SK-N-SH (cell line): ENCODE measurements around the gene LRRC37B. TPM values are rescaled to one million over a fixed set of nuclear protein-coding genes. Genes with fewer than 3 reads are reported as not detected.

Experiments
- CTCF ChIA-PET: fragments of 300-600, 350-600 bp; formaldehyde crosslinking; extraction: SDS; loops from one replicate; lab custom pipeline; 2021; lab: Yijun Ruan, JAX
- POLR2A ChIA-PET: fragments of 350-600 bp; sonication (Branson Sonifier 250); formaldehyde crosslinking; extraction: SDS; loops from one replicate; lab custom pipeline; 2020; ENCODE audit warnings: antibody characterized with exemption, inconsistent platforms; lab: Yijun Ruan, JAX
- DNase-seq: peaks from one replicate; pipeline ENCODE4 v3.0.0; 2012
- H2AFZ ChIP-seq: fragments of 200-600 bp; sonication (generic); 2 replicates; pipeline ENCODE4 v1.8.1; 2016; ENCODE audit warnings: antibody characterized with exemption, mild to moderate bottlenecking, low read depth
- H3F3A ChIP-seq: fragments of 200-600 bp; sonication (generic); replicated peaks from 2 replicates; pipeline ENCODE3; 2016; ENCODE audit warnings: antibody characterized with exemption, mild to moderate bottlenecking; ENCODE audit not compliant: insufficient read depth
- H3K27ac ChIP-seq, 2 experiments: fragments of 200-500 bp in 1 of 2; fragments of 200-600 bp in 1 of 2; sonication (Bioruptor generic) in 1 of 2; sonication (generic), shearing (Covaris generic) in 1 of 2; 2 replicates each; pipeline versions ENCODE4 v1.5.1 to v1.6.1; 2014 to 2016; ENCODE audit warnings: low read depth in 2 of 2, inconsistent platforms in 1 of 2, low read length in 1 of 2, mild to moderate bottlenecking in 1 of 2, mixed read lengths in 1 of 2
- H3K27me3 ChIP-seq: fragments of 200-600 bp; sonication (generic), shearing (Covaris generic); 2 replicates; pipeline ENCODE4 v1.6.1; 2016; ENCODE audit warnings: mixed run types; ENCODE audit not compliant: insufficient read depth
- H3K36me3 ChIP-seq, 2 experiments: fragments of 200-500 bp in 1 of 2; fragments of 200-600 bp in 1 of 2; sonication (Bioruptor generic) in 1 of 2; sonication (generic) in 1 of 2; replicated peaks in 1 of 2; 2 replicates each; pipeline versions ENCODE3 to v1.5.1; 2014 to 2016; ENCODE audit warnings: low read length in 1 of 2, mild to moderate bottlenecking in 1 of 2; ENCODE audit not compliant: insufficient read depth in 2 of 2, control insufficient read depth in 1 of 2
- H3K4me1 ChIP-seq, 2 experiments: fragments of 200-500 bp in 1 of 2; fragments of 200-600 bp in 1 of 2; sonication (Bioruptor generic) in 1 of 2; sonication (generic), shearing (Covaris generic) in 1 of 2; 2 replicates each; pipeline versions ENCODE4 v1.5.1 to v1.6.1; 2014 to 2016; ENCODE audit warnings: low read depth in 1 of 2, low read length in 1 of 2, mixed run types in 1 of 2; ENCODE audit not compliant: insufficient read depth in 2 of 2, control insufficient read depth in 1 of 2
- H3K4me2 ChIP-seq: fragments of 200-600 bp; sonication (generic), shearing (Covaris generic); 2 replicates; pipeline ENCODE4 v1.6.1; 2017; ENCODE audit warnings: mixed run types
- H3K4me3 ChIP-seq, 2 experiments: fragments of 200-500 bp in 1 of 2; fragments of 200-600 bp in 1 of 2; sonication (Bioruptor generic) in 1 of 2; sonication (generic), shearing (Covaris generic) in 1 of 2; 2 replicates each; pipeline versions ENCODE4 v1.5.1 to v1.8.1; 2014 to 2016; ENCODE audit warnings: low read depth in 2 of 2, inconsistent platforms in 1 of 2, low read length in 1 of 2, mild to moderate bottlenecking in 1 of 2, mixed read lengths in 1 of 2, moderate library complexity in 1 of 2
- H3K79me2 ChIP-seq: fragments of 200-600 bp; sonication (generic); 2 replicates; pipeline ENCODE4 v1.8.1; 2017; ENCODE audit warnings: mild to moderate bottlenecking; ENCODE audit not compliant: insufficient read depth
- H3K9ac ChIP-seq: fragments of 200-600 bp; sonication (generic); 2 replicates; pipeline ENCODE4 v1.6.1; 2017; ENCODE audit warnings: mixed run types
- H3K9me2 ChIP-seq: fragments of 200-600 bp; sonication (generic); 2 replicates; pipeline ENCODE4 v1.6.1; 2017; ENCODE audit warnings: mixed run types
- H3K9me3 ChIP-seq: fragments of 200-600 bp; sonication (generic); 2 replicates; pipeline ENCODE4 v1.6.1; 2017; ENCODE audit warnings: mixed run types, mild to moderate bottlenecking, moderate library complexity
- H4K20me1 ChIP-seq: fragments of 200-600 bp; sonication (generic); 2 replicates; pipeline ENCODE4 v1.6.1; 2017; ENCODE audit warnings: mild to moderate bottlenecking, mixed run types; ENCODE audit not compliant: insufficient read depth
- CHD2 ChIP-seq: fragments of 150-350 bp; IDR thresholded peaks from 2 replicates; pipeline ENCODE4 v1.6.1; 2018; ENCODE audit warnings: low read length; ENCODE audit not compliant: partially characterized antibody
- ELF1 ChIP-seq: IDR thresholded peaks from 2 replicates; pipeline ENCODE4 v1.4.0; 2012
- EP300 ChIP-seq, 2 experiments: IDR thresholded peaks; 2 replicates each; pipeline versions ENCODE4 v1.4.0 to v1.6.1; 2012; ENCODE audit warnings: borderline replicate concordance in 1 of 2, low read depth in 1 of 2, low read length in 1 of 2
- FOXJ3 ChIP-seq: sonication (generic); formaldehyde crosslinking; IDR thresholded peaks from 2 replicates; pipeline ENCODE4 v1.5.1; 2020; ENCODE audit warnings: mild to moderate bottlenecking, missing genetic modification reagents
- FOXM1 ChIP-seq: IDR thresholded peaks from 2 replicates; pipeline ENCODE4 v1.4.0; 2012; ENCODE audit warnings: low read depth, mild to moderate bottlenecking
- GATA2 ChIP-seq: sonication (generic); formaldehyde crosslinking; IDR thresholded peaks from 2 replicates; pipeline ENCODE4 v1.5.0; 2020; ENCODE audit warnings: mild to moderate bottlenecking, missing genetic modification reagents
- JUND ChIP-seq: IDR thresholded peaks from 2 replicates; pipeline ENCODE4 v1.4.0; 2012
- MEF2A ChIP-seq: IDR thresholded peaks from 2 replicates; pipeline ENCODE4 v1.4.0; 2012; ENCODE audit warnings: low read depth, borderline replicate concordance
- MXI1 ChIP-seq: IDR thresholded peaks from 2 replicates; pipeline ENCODE4 v1.6.1; 2012; ENCODE audit warnings: mild to moderate bottlenecking, low read depth, low read length, improper control_type of control experiment
- NFIC ChIP-seq: IDR thresholded peaks from 2 replicates; pipeline ENCODE4 v1.4.0; 2012; ENCODE audit warnings: borderline replicate concordance
- POLR2AphosphoS5 ChIP-seq: IDR thresholded peaks from 2 replicates; pipeline ENCODE4 v1.6.1; 2012; ENCODE audit warnings: low read depth, low read length
- RAD21 ChIP-seq: IDR thresholded peaks from 2 replicates; pipeline ENCODE4 v1.6.1; 2012; ENCODE audit warnings: mild to moderate bottlenecking, low read length
- TAF1 ChIP-seq: IDR thresholded peaks from 2 replicates; pipeline ENCODE4 v1.6.1; 2012; ENCODE audit warnings: low read depth, mild to moderate bottlenecking, low read length, moderate library complexity, borderline replicate concordance
- TCF12 ChIP-seq: IDR thresholded peaks from 2 replicates; pipeline ENCODE4 v1.4.0; 2012
- TEAD4 ChIP-seq: IDR thresholded peaks from 2 replicates; pipeline ENCODE4 v1.4.0; 2012; ENCODE audit warnings: mild to moderate bottlenecking, borderline replicate concordance; ENCODE audit not compliant: insufficient read depth
- YY1 ChIP-seq: IDR thresholded peaks from 2 replicates; pipeline ENCODE4 v1.4.0; 2012; ENCODE audit warnings: low read depth, mild to moderate bottlenecking
- WGBS: methylation state at CpG from one replicate; pipeline ENCODE4 v1.1.6; 2017; ENCODE audit warnings: low lambda C conversion rate; 5-methylcytosine and 5-hydroxymethylcytosine counted together
- polyA plus RNA-seq, 3 experiments: library from polyadenylated mRNA; depleted of rRNA; stranded (reverse); fragments of >200 nt; gene quantifications; 2 replicates each; pipeline ENCODE4 v1.2.3, GENCODE V29; 2012
- TF ChIP-seq, protein P1 (sequence below): IDR thresholded peaks from 2 replicates; pipeline ENCODE4 v1.4.0; 2012; ENCODE audit warnings: low read depth, borderline replicate concordance
- TF ChIP-seq, protein P2 (sequence below): IDR thresholded peaks from 2 replicates; pipeline ENCODE4; 2012
- TF ChIP-seq, protein P3 (sequence below): IDR thresholded peaks from 2 replicates; pipeline ENCODE4 v1.6.1; 2012; ENCODE audit warnings: mild to moderate bottlenecking, low read depth, low read length, moderate library complexity
- TF ChIP-seq, protein P4 (sequence below): IDR thresholded peaks from 2 replicates; pipeline ENCODE4 v1.4.0; 2012; ENCODE audit warnings: low read depth, borderline replicate concordance
- TF ChIP-seq, protein P5 (sequence below): IDR thresholded peaks from 2 replicates; pipeline ENCODE4 v1.4.0; 2012; ENCODE audit warnings: low read depth
- TF ChIP-seq, protein P6 (sequence below): fragments of 200-600 bp; sonication (generic); IDR thresholded peaks from 2 replicates; pipeline ENCODE4 v1.6.1; 2017; ENCODE audit warnings: antibody characterized with exemption, mild to moderate bottlenecking, moderate library complexity
- TF ChIP-seq, protein P7 (sequence below): fragments of 150-350 bp; IDR thresholded peaks from 2 replicates; pipeline ENCODE4 v1.6.1; 2016; ENCODE audit warnings: mild to moderate bottlenecking, low read depth, low read length

Gene LRRC37B
- 9.3 and 10.9 TPM in 2 replicates for polyA plus RNA-seq (2012; rRNA removed)
- 6.6 and 9.8 TPM in 2 replicates for polyA plus RNA-seq (2012; cell fraction: cytosol; rRNA removed)
- 18.8 and 28.0 TPM in 2 replicates for polyA plus RNA-seq (2012; cell fraction: nucleus; rRNA removed)

DNA sequence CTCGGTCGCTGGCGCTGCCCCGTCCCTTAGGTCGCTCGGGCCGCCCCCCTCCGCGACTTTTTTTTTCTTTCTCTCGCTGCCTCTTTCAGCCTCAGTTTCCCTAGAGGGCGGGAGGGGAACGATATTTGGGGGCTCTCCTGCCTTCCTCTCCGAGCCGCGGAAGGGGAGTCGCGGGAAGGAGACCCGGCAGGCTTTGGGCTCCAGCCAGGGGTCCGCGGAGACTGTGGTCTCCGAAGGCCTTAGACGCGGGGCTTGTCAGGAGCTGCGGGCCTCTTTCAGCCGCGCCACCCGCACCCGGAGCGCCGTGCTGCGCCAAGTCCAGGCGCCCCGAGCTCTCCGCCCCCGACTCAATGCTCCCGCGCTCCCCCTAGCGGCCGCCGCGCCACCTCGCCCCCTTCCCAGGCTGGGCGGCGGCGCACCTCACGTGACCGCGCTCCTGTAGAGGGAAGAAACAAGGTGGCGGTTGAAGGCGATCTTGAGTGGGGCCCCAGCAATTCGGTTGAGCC, at the start of gene LRRC37B:
LRRC37B (plus strand) TSS at position 427 of the 506 bp plus-strand sequence. CDS start 14,010 bp downstream, outside the sequence.
- H3K27me3 ChIP-seq, result no peaks in the 10 kb centered on the region
- ChIA-PET POLR2A (interaction anchor here (0.6 to 1.0 kb wide), 3 partner anchors 119 to 477 kb away, joined by 3 to 5 read pairs (median 3); partner anchors contain the start of gene RHOT1), CTCF (interaction anchor here (0.6 to 6.0 kb wide), 12 partner anchors 9 to 134 kb away, joined by 3 to 68 read pairs (median 6); partner anchors contain the start of gene RHOT1)
- H3K27ac ChIP-seq, result peak within 1 kb of the TSS; percentile 33 to 58; a peak in 3 of 4 replicates
- H2AFZ ChIP-seq, result peak within 1 kb of the TSS; percentile 94
- H3K4me2 ChIP-seq, result peak within 1 kb of the TSS; percentile 88
- H3K9ac ChIP-seq, result peak within 1 kb of the TSS; percentile 76
- peaks cover 0 to under 1% of the 10 kb centered on the region in 2 experiments for H3K36me3 ChIP-seq
- DNase-seq, result peak; percentile 92
- H3K9me3 ChIP-seq, result no peaks in the 10 kb centered on the region
- H3K79me2 ChIP-seq, result peaks cover 44% of the 10 kb centered on the region
- WGBS, result under 1% methylated on average over 26 of the region's 51 CpGs
- H3K9me2 ChIP-seq, result no peaks in the 10 kb centered on the region
- H3K4me1 ChIP-seq, result peaks cover 0 to 3% of the 10 kb centered on the region in 2 experiments; a peak in 1 of 4 replicates
- peak within 1 kb of the TSS; percentile 78 to 93 for H3K4me3 ChIP-seq
- no peaks in the 10 kb centered on the region for H4K20me1 ChIP-seq
- H3F3A ChIP-seq, result peaks cover 28% of the 10 kb centered on the region
- TF ChIP-seq EP300 (IDR thresholded peaks at IDR 0.05; ENCODE audit: borderline replicate concordance in 1 of 2, low read depth in 1 of 2, low read length in 1 of 2), result no peak
- TF ChIP-seq CHD2, result no peak
- TF ChIP-seq FOXJ3 (CRISPR knock-in tag), result no peak
- peak; percentile 79 for TF ChIP-seq MXI1
- TF ChIP-seq NFIC, result no peak
- no peak for TF ChIP-seq FOXM1
- TF ChIP-seq YY1, result no peak
- TF ChIP-seq POLR2AphosphoS5, result peak; percentile 51; the same call in 1 of the 2 replicates
- TF ChIP-seq, protein P1, sequence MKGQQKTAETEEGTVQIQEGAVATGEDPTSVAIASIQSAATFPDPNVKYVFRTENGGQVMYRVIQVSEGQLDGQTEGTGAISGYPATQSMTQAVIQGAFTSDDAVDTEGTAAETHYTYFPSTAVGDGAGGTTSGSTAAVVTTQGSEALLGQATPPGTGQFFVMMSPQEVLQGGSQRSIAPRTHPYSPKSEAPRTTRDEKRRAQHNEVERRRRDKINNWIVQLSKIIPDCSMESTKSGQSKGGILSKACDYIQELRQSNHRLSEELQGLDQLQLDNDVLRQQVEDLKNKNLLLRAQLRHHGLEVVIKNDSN, result peak; percentile 94
- TF ChIP-seq, protein P2, sequence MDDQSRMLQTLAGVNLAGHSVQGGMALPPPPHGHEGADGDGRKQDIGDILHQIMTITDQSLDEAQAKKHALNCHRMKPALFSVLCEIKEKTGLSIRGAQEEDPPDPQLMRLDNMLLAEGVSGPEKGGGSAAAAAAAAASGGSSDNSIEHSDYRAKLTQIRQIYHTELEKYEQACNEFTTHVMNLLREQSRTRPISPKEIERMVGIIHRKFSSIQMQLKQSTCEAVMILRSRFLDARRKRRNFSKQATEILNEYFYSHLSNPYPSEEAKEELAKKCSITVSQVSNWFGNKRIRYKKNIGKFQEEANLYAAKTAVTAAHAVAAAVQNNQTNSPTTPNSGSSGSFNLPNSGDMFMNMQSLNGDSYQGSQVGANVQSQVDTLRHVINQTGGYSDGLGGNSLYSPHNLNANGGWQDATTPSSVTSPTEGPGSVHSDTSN, result no peak
- no peak for TF ChIP-seq JUND
- no peak for TF ChIP-seq GATA2
- TF ChIP-seq TAF1, result no peak
- TF ChIP-seq TEAD4, result no peak
- TF ChIP-seq, protein P3, sequence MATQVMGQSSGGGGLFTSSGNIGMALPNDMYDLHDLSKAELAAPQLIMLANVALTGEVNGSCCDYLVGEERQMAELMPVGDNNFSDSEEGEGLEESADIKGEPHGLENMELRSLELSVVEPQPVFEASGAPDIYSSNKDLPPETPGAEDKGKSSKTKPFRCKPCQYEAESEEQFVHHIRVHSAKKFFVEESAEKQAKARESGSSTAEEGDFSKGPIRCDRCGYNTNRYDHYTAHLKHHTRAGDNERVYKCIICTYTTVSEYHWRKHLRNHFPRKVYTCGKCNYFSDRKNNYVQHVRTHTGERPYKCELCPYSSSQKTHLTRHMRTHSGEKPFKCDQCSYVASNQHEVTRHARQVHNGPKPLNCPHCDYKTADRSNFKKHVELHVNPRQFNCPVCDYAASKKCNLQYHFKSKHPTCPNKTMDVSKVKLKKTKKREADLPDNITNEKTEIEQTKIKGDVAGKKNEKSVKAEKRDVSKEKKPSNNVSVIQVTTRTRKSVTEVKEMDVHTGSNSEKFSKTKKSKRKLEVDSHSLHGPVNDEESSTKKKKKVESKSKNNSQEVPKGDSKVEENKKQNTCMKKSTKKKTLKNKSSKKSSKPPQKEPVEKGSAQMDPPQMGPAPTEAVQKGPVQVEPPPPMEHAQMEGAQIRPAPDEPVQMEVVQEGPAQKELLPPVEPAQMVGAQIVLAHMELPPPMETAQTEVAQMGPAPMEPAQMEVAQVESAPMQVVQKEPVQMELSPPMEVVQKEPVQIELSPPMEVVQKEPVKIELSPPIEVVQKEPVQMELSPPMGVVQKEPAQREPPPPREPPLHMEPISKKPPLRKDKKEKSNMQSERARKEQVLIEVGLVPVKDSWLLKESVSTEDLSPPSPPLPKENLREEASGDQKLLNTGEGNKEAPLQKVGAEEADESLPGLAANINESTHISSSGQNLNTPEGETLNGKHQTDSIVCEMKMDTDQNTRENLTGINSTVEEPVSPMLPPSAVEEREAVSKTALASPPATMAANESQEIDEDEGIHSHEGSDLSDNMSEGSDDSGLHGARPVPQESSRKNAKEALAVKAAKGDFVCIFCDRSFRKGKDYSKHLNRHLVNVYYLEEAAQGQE, result no peak
- TF ChIP-seq, protein P4, sequence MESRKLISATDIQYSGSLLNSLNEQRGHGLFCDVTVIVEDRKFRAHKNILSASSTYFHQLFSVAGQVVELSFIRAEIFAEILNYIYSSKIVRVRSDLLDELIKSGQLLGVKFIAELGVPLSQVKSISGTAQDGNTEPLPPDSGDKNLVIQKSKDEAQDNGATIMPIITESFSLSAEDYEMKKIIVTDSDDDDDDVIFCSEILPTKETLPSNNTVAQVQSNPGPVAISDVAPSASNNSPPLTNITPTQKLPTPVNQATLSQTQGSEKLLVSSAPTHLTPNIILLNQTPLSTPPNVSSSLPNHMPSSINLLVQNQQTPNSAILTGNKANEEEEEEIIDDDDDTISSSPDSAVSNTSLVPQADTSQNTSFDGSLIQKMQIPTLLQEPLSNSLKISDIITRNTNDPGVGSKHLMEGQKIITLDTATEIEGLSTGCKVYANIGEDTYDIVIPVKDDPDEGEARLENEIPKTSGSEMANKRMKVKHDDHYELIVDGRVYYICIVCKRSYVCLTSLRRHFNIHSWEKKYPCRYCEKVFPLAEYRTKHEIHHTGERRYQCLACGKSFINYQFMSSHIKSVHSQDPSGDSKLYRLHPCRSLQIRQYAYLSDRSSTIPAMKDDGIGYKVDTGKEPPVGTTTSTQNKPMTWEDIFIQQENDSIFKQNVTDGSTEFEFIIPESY, result no peak
- TF ChIP-seq, protein P5, sequence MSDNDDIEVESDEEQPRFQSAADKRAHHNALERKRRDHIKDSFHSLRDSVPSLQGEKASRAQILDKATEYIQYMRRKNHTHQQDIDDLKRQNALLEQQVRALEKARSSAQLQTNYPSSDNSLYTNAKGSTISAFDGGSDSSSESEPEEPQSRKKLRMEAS, result peak; percentile 61; the same call in 1 of the 2 replicates
- no peak for TF ChIP-seq TCF12
- TF ChIP-seq ELF1, result no peak
- TF ChIP-seq, protein P6, sequence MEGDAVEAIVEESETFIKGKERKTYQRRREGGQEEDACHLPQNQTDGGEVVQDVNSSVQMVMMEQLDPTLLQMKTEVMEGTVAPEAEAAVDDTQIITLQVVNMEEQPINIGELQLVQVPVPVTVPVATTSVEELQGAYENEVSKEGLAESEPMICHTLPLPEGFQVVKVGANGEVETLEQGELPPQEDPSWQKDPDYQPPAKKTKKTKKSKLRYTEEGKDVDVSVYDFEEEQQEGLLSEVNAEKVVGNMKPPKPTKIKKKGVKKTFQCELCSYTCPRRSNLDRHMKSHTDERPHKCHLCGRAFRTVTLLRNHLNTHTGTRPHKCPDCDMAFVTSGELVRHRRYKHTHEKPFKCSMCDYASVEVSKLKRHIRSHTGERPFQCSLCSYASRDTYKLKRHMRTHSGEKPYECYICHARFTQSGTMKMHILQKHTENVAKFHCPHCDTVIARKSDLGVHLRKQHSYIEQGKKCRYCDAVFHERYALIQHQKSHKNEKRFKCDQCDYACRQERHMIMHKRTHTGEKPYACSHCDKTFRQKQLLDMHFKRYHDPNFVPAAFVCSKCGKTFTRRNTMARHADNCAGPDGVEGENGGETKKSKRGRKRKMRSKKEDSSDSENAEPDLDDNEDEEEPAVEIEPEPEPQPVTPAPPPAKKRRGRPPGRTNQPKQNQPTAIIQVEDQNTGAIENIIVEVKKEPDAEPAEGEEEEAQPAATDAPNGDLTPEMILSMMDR, result peak; percentile 78
- no peak for TF ChIP-seq MEF2A
- peak; percentile 47 for TF ChIP-seq RAD21
- TF ChIP-seq, protein P7, sequence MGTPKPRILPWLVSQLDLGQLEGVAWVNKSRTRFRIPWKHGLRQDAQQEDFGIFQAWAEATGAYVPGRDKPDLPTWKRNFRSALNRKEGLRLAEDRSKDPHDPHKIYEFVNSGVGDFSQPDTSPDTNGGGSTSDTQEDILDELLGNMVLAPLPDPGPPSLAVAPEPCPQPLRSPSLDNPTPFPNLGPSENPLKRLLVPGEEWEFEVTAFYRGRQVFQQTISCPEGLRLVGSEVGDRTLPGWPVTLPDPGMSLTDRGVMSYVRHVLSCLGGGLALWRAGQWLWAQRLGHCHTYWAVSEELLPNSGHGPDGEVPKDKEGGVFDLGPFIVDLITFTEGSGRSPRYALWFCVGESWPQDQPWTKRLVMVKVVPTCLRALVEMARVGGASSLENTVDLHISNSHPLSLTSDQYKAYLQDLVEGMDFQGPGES, result no peak
